Measurements from ENCODE around the gene WNK3.

WNK3 gene

DNA sequence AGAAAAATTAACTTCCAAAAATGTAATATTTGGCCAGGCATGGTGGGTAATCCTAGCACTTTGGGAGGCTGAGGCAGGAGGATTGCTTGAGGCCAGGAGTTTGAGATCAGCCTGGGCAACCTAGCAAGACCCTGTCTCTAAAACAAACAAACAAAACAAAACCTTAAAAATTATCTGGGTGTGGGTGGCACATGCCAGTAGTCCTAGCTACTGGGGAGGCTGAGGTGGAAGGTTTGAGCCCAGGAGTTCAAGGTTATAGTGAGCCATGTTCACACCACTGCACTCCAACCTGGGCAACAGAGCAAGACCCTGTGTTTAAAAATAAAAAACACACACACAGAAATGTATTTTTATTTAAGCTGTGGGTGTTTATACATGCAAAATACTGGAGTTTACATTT is 186.8 kb downstream of the WNK3 start:
- DNase-seq (ENCODE audit: low read depth in 2 of 2), result no peak

DNA sequence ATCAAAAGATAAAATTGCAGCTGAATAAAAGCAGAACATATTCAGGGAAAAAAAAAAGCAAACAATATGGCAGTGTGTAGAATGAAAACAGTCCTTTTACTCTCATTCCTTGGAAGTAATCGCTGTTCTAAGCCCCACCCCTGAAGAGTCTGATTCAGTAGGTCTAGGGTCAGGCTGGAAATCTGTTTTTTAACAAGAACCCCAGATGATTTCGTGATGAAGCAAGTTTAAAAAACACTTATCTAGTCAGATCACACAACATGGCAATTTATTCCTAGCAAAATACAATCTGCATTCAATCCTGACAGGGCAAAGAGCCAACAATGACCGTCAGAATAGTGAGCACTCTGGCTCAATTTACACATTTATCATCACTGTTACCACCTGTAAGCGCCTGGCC is 190.9 kb downstream of the WNK3 start:
- no peak for DNase-seq (ENCODE audit: low read depth in 2 of 2)

DNA sequence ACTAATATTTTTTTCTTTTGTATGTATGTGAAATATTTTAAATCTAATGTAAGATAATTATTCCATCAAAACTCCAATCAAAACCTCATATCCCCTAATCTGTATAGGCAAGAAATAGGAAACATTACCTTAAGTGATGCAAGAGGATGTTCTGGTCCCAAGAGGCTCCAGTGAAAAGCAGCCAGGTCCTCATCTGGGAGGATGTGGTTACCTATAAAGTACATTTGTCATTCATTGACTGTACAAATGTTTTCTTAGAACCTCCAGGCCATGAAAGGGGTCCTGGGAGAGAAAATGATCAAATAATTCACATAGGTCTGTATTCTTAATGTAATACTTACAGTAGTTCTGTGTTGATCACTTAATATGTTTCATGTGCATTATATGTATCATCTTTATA is 200.3 kb downstream of the WNK3 start:
- no peak for DNase-seq (ENCODE audit: low read depth in 2 of 2)
